Caco-2 (cell line): ENCODE measurements around the gene EXOSC5. TPM values are rescaled to one million over a fixed set of nuclear protein-coding genes. Genes with fewer than 3 reads are reported as not detected.

Experiments
- BruUV-seq: library from RNA; stranded (reverse); fragments of 400-500 nt; replicated peaks from 2 replicates; lab custom pipeline; 2021; lab: Mats Ljungman, UMichigan
- CTCF ChIA-PET: fragments of 300-600 bp; sonication (Branson Sonifier 250); formaldehyde crosslinking; loops from one replicate; lab custom pipeline; 2022; ENCODE audit warnings: antibody characterized with exemption; lab: Charles Lee
- POLR2A ChIA-PET: fragments of 300-600 bp; sonication (Branson Sonifier 250); formaldehyde crosslinking; loops from one replicate; lab custom pipeline; 2022; ENCODE audit warnings: antibody characterized with exemption; lab: Charles Lee
- DNase-seq, 2 experiments: peaks; one replicate each; pipeline versions ENCODE4 v3.0.0 to v3.0.0-alpha.2; 2020 to 2022
- H3K27me3 ChIP-seq: replicated peaks from 2 replicates; pipeline ENCODE4 v1.6.0; 2011; ENCODE audit warnings: low read length; ENCODE audit not compliant: control insufficient read depth, insufficient read depth
- H3K36me3 ChIP-seq: 2 replicates; pipeline ENCODE4 v1.5.1; 2011; ENCODE audit warnings: low read length; ENCODE audit not compliant: control insufficient read depth, insufficient read depth
- H3K4me1 ChIP-seq: fragments of 250-450 bp; sonication (Bioruptor Pico); 2 replicates; pipeline ENCODE4 v1.5.1; 2020; ENCODE audit warnings: mild to moderate bottlenecking
- H3K4me3 ChIP-seq: 2 replicates; pipeline ENCODE4 v1.5.1; 2011; ENCODE audit warnings: low read depth, mild to moderate bottlenecking, control low read depth, low read length
- H3K9me3 ChIP-seq: fragments of 250-450 bp; sonication (Bioruptor Pico); 2 replicates; pipeline ENCODE4 v1.5.1; 2020; ENCODE audit warnings: mild to moderate bottlenecking, moderate library complexity
- H3K27ac Mint-ChIP-seq: one replicate; pipeline ENCODE4 v1.8.0; 2022; ENCODE audit warnings: mixed read lengths; ENCODE audit not compliant: unreplicated experiment
- H3K27me3 Mint-ChIP-seq: one replicate; pipeline ENCODE4 v1.8.0; 2022; ENCODE audit warnings: mixed read lengths; ENCODE audit not compliant: insufficient read depth, unreplicated experiment
- H3K36me3 Mint-ChIP-seq: one replicate; pipeline ENCODE4 v1.8.0; 2022; ENCODE audit warnings: mild to moderate bottlenecking, mixed read lengths; ENCODE audit not compliant: insufficient read depth, unreplicated experiment
- H3K4me1 Mint-ChIP-seq: one replicate; pipeline ENCODE4 v1.8.0; 2022; ENCODE audit warnings: low read depth, mixed read lengths; ENCODE audit not compliant: unreplicated experiment
- H3K4me3 Mint-ChIP-seq: one replicate; pipeline ENCODE4 v1.8.0; 2022; ENCODE audit warnings: mild to moderate bottlenecking, moderate library complexity, mixed read lengths; ENCODE audit not compliant: unreplicated experiment
- H3K9me3 Mint-ChIP-seq: one replicate; pipeline ENCODE4 v1.8.0; 2022; ENCODE audit warnings: mixed read lengths; ENCODE audit not compliant: unreplicated experiment
- CTCF ChIP-seq, 2 experiments: fragments of 200-600 bp in 1 of 2; IDR thresholded peaks; 1 replicate in 1 of 2; 2 replicates in 1 of 2; pipeline versions ENCODE4 v1.5.1 to v1.8.0; 2011 to 2022; ENCODE audit warnings: antibody characterized with exemption in 1 of 2, control low read depth in 1 of 2, inconsistent platforms in 1 of 2, low read depth in 1 of 2, low read length in 1 of 2, mild to moderate bottlenecking in 1 of 2, moderate library complexity in 1 of 2; ENCODE audit not compliant: insufficient read depth in 1 of 2, severe bottlenecking in 1 of 2, unreplicated experiment in 1 of 2
- intact Hi-C: fragments of 100-400 bp; cut with micrococcal nuclease; formaldehyde crosslinking; loops from one replicate; pipeline ENCODE4 v1.10.0; 2022; ENCODE audit not compliant: unreplicated experiment
- total RNA-seq: library from RNA; stranded (reverse); gene quantifications from 2 replicates; pipeline ENCODE4 v1.2.3, GENCODE V29; 2022

EXOSC5 gene
- total RNA-seq, 1 experiment from 2014 or later = 36.6 TPM

GRCh38 chr19:41433171-41433570 is 36.0 kb upstream of the EXOSC5 start:
- ChIA-PET CTCF (interaction anchor here (0.6 kb wide), 1 partner anchor 108 kb away, joined by 3 read pairs; no protein-coding TSS in a partner anchor), POLR2A (no interaction called here)
- H3K27ac Mint-ChIP-seq = no peak overlapping the region
- no TSS peak for BruUV-seq
- H3K27me3 ChIP-seq = no peaks in the 10 kb centered on the region
- TF ChIP-seq CTCF (IDR thresholded peaks at IDR 0.05; ENCODE audit: insufficient read depth in 1 of 2, low read depth in 1 of 2, low read length in 1 of 2, severe bottlenecking in 1 of 2, unreplicated experiment in 1 of 2) = no peak
- H3K36me3 Mint-ChIP-seq = peaks cover 22% of the 10 kb centered on the region
- H3K27me3 Mint-ChIP-seq = no peaks in the 10 kb centered on the region
- intact Hi-C loops = no loop called here
- no peaks in the 10 kb centered on the region; the same call in none of the 2 replicates for H3K36me3 ChIP-seq
- no peaks in the 10 kb centered on the region for H3K9me3 ChIP-seq
- H3K4me3 Mint-ChIP-seq = no peak overlapping the region
- H3K4me1 ChIP-seq = no peaks in the 10 kb centered on the region
- DNase-seq = no peak
- H3K4me3 ChIP-seq = no peak overlapping the region
- peaks cover 4% of the 10 kb centered on the region for H3K4me1 Mint-ChIP-seq
- H3K9me3 Mint-ChIP-seq = no peaks in the 10 kb centered on the region

GRCh38 chr19:41431426-41432386 is 34.5 kb upstream of the EXOSC5 start:
- DNase-seq = peak in 1 of 2 experiments; percentile 55
- Histone ChIP-seq H3K4me1 (peaks cover 10% of the 10 kb centered on the region; the same call in 1 of the 2 replicates), H3K4me3 (no peak overlapping the region), H3K36me3 (no peaks in the 10 kb centered on the region; the same call in 1 of the 2 replicates), H3K27me3 (no peaks in the 10 kb centered on the region), H3K9me3 (no peaks in the 10 kb centered on the region)
- Mint-ChIP-seq H3K27ac (no peak overlapping the region), H3K36me3 (peaks cover 17% of the 10 kb centered on the region), H3K9me3 (no peaks in the 10 kb centered on the region), H3K27me3 (no peaks in the 10 kb centered on the region), H3K4me3 (no peak overlapping the region), H3K4me1 (peaks cover 18% of the 10 kb centered on the region)
- peak; percentile 50 to 66 for TF ChIP-seq CTCF (IDR thresholded peaks at IDR 0.05; ENCODE audit: insufficient read depth in 1 of 2, low read depth in 1 of 2, low read length in 1 of 2, severe bottlenecking in 1 of 2, unreplicated experiment in 1 of 2)
- ChIA-PET POLR2A (interaction anchor here (0.6 to 1.5 kb wide), 3 partner anchors 8 to 510 kb away, joined by 5 to 7 read pairs (median 6); partner anchors contain the start of genes B9D2 and DMAC2), CTCF (interaction anchor here (0.8 to 1.7 kb wide), 6 partner anchors 8 to 132 kb away, joined by 3 to 8 read pairs (median 5); partner anchors contain the start of genes B9D2 and DMAC2)
- TSS peak; percentile 31 for BruUV-seq
- intact Hi-C loops = loop anchor here (1.0 kb wide), 2 partner anchors 22 to 90 kb away; no protein-coding TSS in a partner anchor

- Mint-ChIP-seq H3K27me3 (no peaks in the 10 kb centered on the region), H3K4me3 (no peak overlapping the region), H3K27ac (no peak overlapping the region), H3K9me3 (no peaks in the 10 kb centered on the region), H3K36me3 (peaks cover 16% of the 10 kb centered on the region), H3K4me1 (peaks cover 19% of the 10 kb centered on the region)
- Histone ChIP-seq H3K27me3 (no peaks in the 10 kb centered on the region), H3K4me1 (peaks cover 13% of the 10 kb centered on the region; the same call in 1 of the 2 replicates), H3K4me3 (no peak overlapping the region), H3K36me3 (no peaks in the 10 kb centered on the region; the same call in 1 of the 2 replicates), H3K9me3 (no peaks in the 10 kb centered on the region)
- POLR2A ChIA-PET = interaction anchor here (0.6 to 1.5 kb wide), 3 partner anchors 8 to 511 kb away, joined by 5 to 7 read pairs (median 6); partner anchors contain the start of genes B9D2 and DMAC2
- CTCF ChIA-PET = interaction anchor here (1.3 to 1.7 kb wide), 5 partner anchors 9 to 133 kb away, joined by 4 to 8 read pairs (median 5); partner anchors contain the start of genes B9D2 and DMAC2
- no peak for TF ChIP-seq CTCF (IDR thresholded peaks at IDR 0.05; ENCODE audit: insufficient read depth in 1 of 2, low read depth in 1 of 2, low read length in 1 of 2, severe bottlenecking in 1 of 2, unreplicated experiment in 1 of 2)
- no TSS peak for BruUV-seq
- DNase-seq = no peak
- intact Hi-C loops = loop anchor here (1.0 kb wide), 2 partner anchors 22 to 90 kb away; no protein-coding TSS in a partner anchor
These were observed 33.8 kb upstream of the EXOSC5 start for GRCh38 chr19:41430922-41431321.
